H9 (cell line): Measurements from ENCODE around the gene SARS1. TPM values are rescaled to one million over a fixed set of nuclear protein-coding genes. Genes with fewer than 3 reads are reported as not detected.
A peak's percentile ranks its signal among the peaks of the same experiment; 100 is the strongest.

Experiments used
- DNase-seq: peaks from one replicate; pipeline ENCODE4 v3.0.0-alpha.2; 2017
- H2AFZ ChIP-seq: one replicate; pipeline ENCODE4 v1.6.1; 2013; ENCODE audit warnings: mild to moderate bottlenecking, low read length, control low read depth, moderate library complexity
- H2AK5ac ChIP-seq: 2 replicates; pipeline ENCODE4 v1.6.1; 2013; ENCODE audit warnings: low read length, control low read depth, mixed read lengths; ENCODE audit not compliant: insufficient read length
- H2BK120ac ChIP-seq: one replicate; pipeline ENCODE4 v1.6.1; 2013; ENCODE audit warnings: low read depth, mild to moderate bottlenecking, low read length, control low read depth, inconsistent platforms; ENCODE audit not compliant: poor library complexity, severe bottlenecking
- H2BK12ac ChIP-seq: 2 replicates; pipeline ENCODE4 v1.6.1; 2013; ENCODE audit warnings: low read length, control low read depth, mixed read lengths, low read depth; ENCODE audit not compliant: insufficient read length
- H2BK15ac ChIP-seq: 2 replicates; pipeline ENCODE4 v1.6.1; 2013; ENCODE audit warnings: low read depth, low read length, control low read depth
- H2BK20ac ChIP-seq: one replicate; pipeline ENCODE4 v1.6.1; 2013; ENCODE audit warnings: low read depth, mild to moderate bottlenecking, low read length, control low read depth, inconsistent platforms; ENCODE audit not compliant: poor library complexity, severe bottlenecking
- H2BK5ac ChIP-seq: 2 replicates; pipeline ENCODE4 v1.6.1; 2013; ENCODE audit warnings: low read length, control low read depth, mixed read lengths; ENCODE audit not compliant: insufficient read length
- H3K14ac ChIP-seq: 2 replicates; pipeline ENCODE4 v1.6.1; 2013; ENCODE audit warnings: low read length, control low read depth; ENCODE audit not compliant: insufficient read depth
- H3K18ac ChIP-seq: 2 replicates; pipeline ENCODE4 v1.6.1; 2013; ENCODE audit warnings: low read depth, mild to moderate bottlenecking, mixed read lengths, low read length, control low read depth; ENCODE audit not compliant: insufficient read length
- H3K23ac ChIP-seq: 2 replicates; pipeline ENCODE4 v1.6.1; 2013; ENCODE audit warnings: low read length, control low read depth, mixed read lengths, low read depth; ENCODE audit not compliant: insufficient read length
- H3K23me2 ChIP-seq: 2 replicates; pipeline ENCODE4 v1.6.1; 2013; ENCODE audit warnings: low read depth, mild to moderate bottlenecking, mixed read lengths, low read length, control low read depth; ENCODE audit not compliant: insufficient read length, poor library complexity, severe bottlenecking
- H3K27ac ChIP-seq: 2 replicates; pipeline ENCODE4 v1.5.1; 2013; ENCODE audit warnings: low read length, control low read depth, mixed read lengths, low read depth; ENCODE audit not compliant: insufficient read length
- H3K27me3 ChIP-seq: 2 replicates; pipeline ENCODE4 v1.6.1; 2013; ENCODE audit warnings: low read length, control low read depth, inconsistent platforms; ENCODE audit not compliant: insufficient read depth
- H3K4ac ChIP-seq: 2 replicates; pipeline ENCODE4 v1.6.1; 2013; ENCODE audit warnings: low read depth, mild to moderate bottlenecking, control low read depth, inconsistent platforms, low read length, moderate library complexity
- H3K4me1 ChIP-seq: 2 replicates; pipeline ENCODE4 v1.6.1; 2013; ENCODE audit warnings: low read length, control low read depth, inconsistent platforms; ENCODE audit not compliant: insufficient read depth
- H3K4me2 ChIP-seq: 2 replicates; pipeline ENCODE4 v1.6.1; 2013; ENCODE audit warnings: low read length, control low read depth, mixed read lengths; ENCODE audit not compliant: insufficient read length, insufficient read depth
- H3K56ac ChIP-seq: 2 replicates; pipeline ENCODE4 v1.6.1; 2013; ENCODE audit warnings: low read depth, mild to moderate bottlenecking, mixed read lengths, low read length, control low read depth; ENCODE audit not compliant: insufficient read length
- H3K79me1 ChIP-seq: 2 replicates; pipeline ENCODE4 v1.6.1; 2013; ENCODE audit warnings: low read depth, mild to moderate bottlenecking, moderate library complexity, low read length, control low read depth, inconsistent platforms; ENCODE audit not compliant: insufficient read depth, poor library complexity, severe bottlenecking
- H3K79me2 ChIP-seq: 2 replicates; pipeline ENCODE4 v1.6.1; 2013; ENCODE audit warnings: low read length, control low read depth, inconsistent platforms; ENCODE audit not compliant: insufficient read depth
- H3K9ac ChIP-seq: 2 replicates; pipeline ENCODE4 v1.6.1; 2013; ENCODE audit warnings: low read length, control low read depth, mixed read lengths; ENCODE audit not compliant: insufficient read length; ENCODE audit errors: extremely low read depth
- H3K9me3 ChIP-seq: one replicate; pipeline ENCODE4 v1.6.1; 2013; ENCODE audit warnings: low read depth, low read length, inconsistent platforms; ENCODE audit not compliant: control insufficient read depth
- H3T11ph ChIP-seq: one replicate; pipeline ENCODE4 v1.6.1; 2013; ENCODE audit warnings: mild to moderate bottlenecking, low read length, control low read depth, inconsistent platforms
- H4K20me1 ChIP-seq: one replicate; pipeline ENCODE4 v1.6.1; 2013; ENCODE audit not compliant: control insufficient read depth, insufficient read length, insufficient read depth
- H4K5ac ChIP-seq: 2 replicates; pipeline ENCODE4 v1.6.1; 2013; ENCODE audit warnings: low read depth, mild to moderate bottlenecking, mixed read lengths, low read length, control low read depth; ENCODE audit not compliant: insufficient read length
- H4K8ac ChIP-seq: replicated peaks from 2 replicates; pipeline ENCODE4 v1.6.1; 2013; ENCODE audit warnings: low read length, control low read depth, mixed read lengths, low read depth; ENCODE audit not compliant: insufficient read length
- H4K91ac ChIP-seq: 2 replicates; pipeline ENCODE4 v1.6.1; 2013; ENCODE audit warnings: low read depth, mild to moderate bottlenecking, moderate library complexity, mixed read lengths, low read length, control low read depth; ENCODE audit not compliant: insufficient read length
- H3K27ac Mint-ChIP-seq, 3 experiments: 2 replicates in 2 of 3; 3 replicates in 1 of 3; pipeline ENCODE4 v1.8.0; 2020 to 2021; ENCODE audit warnings: mixed read lengths in 3 of 3, mild to moderate bottlenecking in 1 of 3, moderate library complexity in 1 of 3
- H3K27me3 Mint-ChIP-seq: 2 replicates; pipeline ENCODE4 v1.8.0; 2021; ENCODE audit warnings: low read depth, mild to moderate bottlenecking, moderate library complexity, mixed read lengths
- H3K36me3 Mint-ChIP-seq, 3 experiments: 2 replicates in 2 of 3; 3 replicates in 1 of 3; pipeline ENCODE4 v1.8.0; 2020 to 2021; ENCODE audit warnings: low read depth in 3 of 3, mixed read lengths in 3 of 3; ENCODE audit not compliant: insufficient read depth in 1 of 3
- H3K4me1 Mint-ChIP-seq, 2 experiments: 2 replicates each; pipeline ENCODE4 v1.8.0; 2020; ENCODE audit warnings: mixed read lengths in 2 of 2
- H3K4me3 Mint-ChIP-seq, 2 experiments: 2 replicates in 1 of 2; 3 replicates in 1 of 2; pipeline ENCODE4 v1.8.0; 2020 to 2021; ENCODE audit warnings: mild to moderate bottlenecking in 2 of 2, mixed read lengths in 2 of 2, moderate library complexity in 1 of 2
- H3K9me3 Mint-ChIP-seq, 2 experiments: 2 replicates in 1 of 2; 3 replicates in 1 of 2; pipeline ENCODE4 v1.8.0; 2020; ENCODE audit warnings: mild to moderate bottlenecking in 2 of 2, mixed read lengths in 2 of 2, moderate library complexity in 1 of 2
- CTCF ChIP-seq: fragments of 200-600 bp; sonication (generic); conservative IDR thresholded peaks from 3 replicates; pipeline ENCODE4 v1.8.0; 2021; ENCODE audit warnings: antibody characterized with exemption, mild to moderate bottlenecking
- WGBS: extraction: QIAGEN DNeasy Blood & Tissue Kit; methylation state at CpG from one replicate; pipeline ENCODE4 v1.1.7; 2013; ENCODE audit warnings: missing lambda C conversion rate, low lambda C conversion rate, mixed read lengths; ENCODE audit not compliant: insufficient read length; ENCODE audit errors: extremely low coverage; 5-methylcytosine and 5-hydroxymethylcytosine counted together
- total RNA-seq: library from RNA; stranded (reverse); gene quantifications from 2 replicates; pipeline ENCODE4 v1.2.1, GENCODE V29; 2021

Gene SARS1
- total RNA-seq, 1 experiment from 2014 or later, result 139 TPM

- Mint-ChIP-seq H3K4me1 (peaks cover 26 to 29% of the 10 kb centered on the region in 2 experiments), H3K4me3 (no peak overlapping the region), H3K27me3 (no peaks in the 10 kb centered on the region), H3K9me3 (no peaks in the 10 kb centered on the region), H3K36me3 (peaks cover 5 to 43% (median 34%) of the 10 kb centered on the region in 3 experiments; a peak in 6 of 7 replicates), H3K27ac (peak overlapping the region; percentile 0 to 56 (median 41); a peak in 4 of 7 replicates)
- no peak overlapping the region for H3K18ac ChIP-seq
- H2BK15ac ChIP-seq, result no peak overlapping the region
- no peak overlapping the region for H3K27ac ChIP-seq
- H3K9me3 ChIP-seq, result no peaks in the 10 kb centered on the region
- no peak overlapping the region for H2AFZ ChIP-seq
- no peaks in the 10 kb centered on the region for H3K79me2 ChIP-seq
- H2AK5ac ChIP-seq, result no peak overlapping the region
- no peak overlapping the region; the same call in 1 of the 2 replicates for H3K14ac ChIP-seq
- H3K27me3 ChIP-seq, result no peaks in the 10 kb centered on the region
- H3K4me1 ChIP-seq, result no peaks in the 10 kb centered on the region; the same call in 1 of the 2 replicates
- H3K79me1 ChIP-seq, result no peaks in the 10 kb centered on the region
- no peak for DNase-seq
- no peak for TF ChIP-seq CTCF
- H3K4ac ChIP-seq, result no peak overlapping the region
- H2BK20ac ChIP-seq, result no peak overlapping the region
- no peak overlapping the region for H3T11ph ChIP-seq
- no peak overlapping the region for H2BK12ac ChIP-seq
- H4K8ac ChIP-seq, result no peak overlapping the region
- no peak overlapping the region for H2BK5ac ChIP-seq
- H3K4me2 ChIP-seq, result no peak overlapping the region
- no peaks in the 10 kb centered on the region for H4K20me1 ChIP-seq
- no peaks in the 10 kb centered on the region for H3K23me2 ChIP-seq
- H3K23ac ChIP-seq, result no peak overlapping the region
- H2BK120ac ChIP-seq, result no peak overlapping the region
- WGBS, result no CpG with 5 or more reads among the region's 30 CpGs
- H4K5ac ChIP-seq, result no peak overlapping the region
- H3K56ac ChIP-seq, result no peak overlapping the region
- H3K9ac ChIP-seq, result no peak overlapping the region
- no peak overlapping the region for H4K91ac ChIP-seq
Measured at GRCh38 chr1:109273570-109274288, 60.0 kb downstream of the SARS1 start.
